A375 (cell line): ENCODE measurements around the gene NDUFS5. TPM values are rescaled to one million over a fixed set of nuclear protein-coding genes. Genes with fewer than 3 reads are reported as not detected.

ENCODE experiments used
- total RNA-seq: library from RNA; depleted of rRNA; stranded (reverse); fragments of >200 nt; shearing (Covaris generic); gene quantifications from 2 replicates; pipeline ENCODE4 v1.2.3, GENCODE V29; 2014; rRNA removed

The NDUFS5 gene
- 641 and 700 TPM in 2 replicates for total RNA-seq

DNA sequence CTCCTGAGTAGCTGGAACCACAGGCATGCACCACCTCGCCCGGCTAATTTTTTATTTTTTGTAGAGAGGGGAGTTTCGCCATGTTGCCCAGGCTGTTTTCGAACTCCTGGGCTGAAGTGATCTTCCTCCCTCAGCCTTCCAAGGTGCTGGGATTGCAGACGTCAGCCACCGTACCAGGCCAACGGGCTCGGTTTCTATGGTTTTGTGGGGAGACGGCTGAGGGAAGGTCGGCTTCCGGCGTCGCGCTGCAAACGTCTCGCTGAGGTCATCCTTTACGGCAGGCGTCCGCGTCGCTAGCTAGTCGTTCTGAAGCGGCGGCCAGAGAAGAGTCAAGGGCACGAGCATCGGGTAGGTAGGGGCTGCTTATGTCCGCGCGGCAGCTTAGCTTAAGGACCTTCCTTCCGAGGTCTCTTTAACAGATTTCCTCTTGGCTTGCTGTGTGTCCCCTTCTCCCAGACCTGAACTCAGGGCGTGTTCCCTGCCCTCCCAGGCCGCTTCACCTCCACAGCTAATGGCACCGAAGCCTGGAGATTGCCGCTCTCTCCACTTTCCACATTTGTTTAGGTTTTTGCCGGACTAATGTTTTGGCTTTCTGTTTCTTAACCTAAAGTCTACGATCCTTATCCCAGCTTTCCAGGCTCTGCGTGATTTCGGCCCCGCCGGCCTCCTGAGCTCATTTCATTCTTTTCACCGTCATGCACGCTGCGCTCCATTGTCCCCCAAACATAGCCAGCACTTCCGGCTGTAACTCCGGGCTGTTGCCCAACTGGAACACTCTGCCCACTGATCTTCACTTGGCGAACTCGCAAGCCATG lies at the start of gene NDUFS5:
Gene NDUFS5, plus strand, starts transcription at position 300 of the 815 bp plus-strand sequence. CDS start 2,375 bp downstream, outside the sequence.

DNA sequence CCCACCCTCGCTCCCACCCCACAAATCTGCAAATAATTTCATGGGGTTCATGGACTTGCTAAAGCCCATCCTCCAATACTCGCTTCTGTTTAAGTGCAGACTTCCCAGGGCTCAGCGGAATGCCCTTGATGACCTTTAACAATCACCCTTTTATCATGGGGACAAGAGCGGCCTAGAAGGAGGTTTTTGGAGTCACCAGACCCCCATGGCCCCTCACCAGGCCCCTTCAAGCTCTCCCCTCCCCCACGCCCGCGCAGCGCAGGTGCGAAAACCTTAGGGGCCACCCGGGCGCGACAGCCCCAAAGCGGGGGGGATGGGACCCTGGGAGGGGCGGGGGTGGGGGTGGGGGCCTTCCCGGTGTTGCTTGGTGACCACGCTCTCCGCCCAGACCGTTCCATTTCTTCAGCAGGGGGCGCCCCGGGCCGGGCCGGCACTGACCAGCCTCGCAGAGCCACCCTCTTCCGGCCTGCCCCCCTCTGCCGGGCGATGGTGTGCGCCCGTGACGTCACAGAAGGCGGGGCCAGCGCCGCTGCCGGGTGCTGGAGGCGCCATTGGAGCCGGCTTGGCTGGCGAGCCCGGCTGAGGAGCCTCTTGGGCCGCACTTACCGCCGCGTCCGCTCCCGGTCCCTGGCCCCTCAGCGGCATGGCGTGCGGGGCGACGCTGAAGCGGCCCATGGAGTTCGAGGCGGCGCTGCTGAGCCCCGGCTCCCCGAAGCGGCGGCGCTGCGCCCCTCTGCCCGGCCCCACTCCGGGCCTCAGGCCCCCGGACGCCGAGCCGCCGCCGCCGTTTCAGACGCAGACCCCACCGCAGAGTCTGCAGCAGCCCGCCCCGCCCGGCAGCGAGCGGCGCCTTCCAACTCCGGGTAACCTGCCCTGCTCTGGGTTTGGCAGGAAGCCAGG lies 35.2 kb upstream of the NDUFS5 start, which contains the start of gene AKIRIN1:
Gene AKIRIN1, plus strand, starts transcription at position 539 of the 900 bp plus-strand sequence. Its CDS starts 105 bp downstream, at position 644.

Other genes with a start within 250 kb of the NDUFS5 start
- 5.2 TPM in 2 replicates for gene RRAGC, start 166.6 kb upstream of the NDUFS5 start, total RNA-seq
- 11.1 and 15.2 TPM in 2 replicates for gene MYCBP, start 153.0 kb upstream of the NDUFS5 start, total RNA-seq
- gene GJA9, start 144.8 kb upstream of the NDUFS5 start, total RNA-seq, result not detected in 2 replicates
- gene RHBDL2, start 84.5 kb upstream of the NDUFS5 start, total RNA-seq, result 0.42 and 0.87 TPM in 2 replicates
- gene AKIRIN1, start 35.1 kb upstream of the NDUFS5 start, total RNA-seq, result 36.5 and 44.9 TPM in 2 replicates
- gene MACF1, start 178.3 kb downstream of the NDUFS5 start, total RNA-seq, result 170 and 189 TPM in 2 replicates